SJSA1 (cell line): ENCODE results near the gene ARHGEF1. TPM values are rescaled to one million over a fixed set of nuclear protein-coding genes. Genes with fewer than 3 reads are reported as not detected.

Experiments
- DNase-seq, 2 experiments: peaks; one replicate each; pipeline ENCODE4 v3.0.0-alpha.2; 2015 to 2020; ENCODE audit warnings: low spot score in 2 of 2, low read depth in 1 of 2
- H3K27ac ChIP-seq: fragments of 250-450 bp; sonication (Bioruptor Pico); 2 replicates; pipeline ENCODE4 v1.5.1; 2020; ENCODE audit warnings: mild to moderate bottlenecking, moderate library complexity
- H3K27me3 ChIP-seq: fragments of 250-450 bp; sonication (Bioruptor Pico); replicated peaks from 2 replicates; pipeline ENCODE4 v1.5.1; 2020; ENCODE audit warnings: mild to moderate bottlenecking, moderate library complexity
- H3K36me3 ChIP-seq: fragments of 250-450 bp; sonication (Bioruptor Pico); 2 replicates; pipeline ENCODE4 v1.5.1; 2020; ENCODE audit warnings: mild to moderate bottlenecking
- H3K4me1 ChIP-seq: fragments of 250-450 bp; sonication (Bioruptor Pico); replicated peaks from 2 replicates; pipeline ENCODE4 v1.6.1; 2021; ENCODE audit warnings: mild to moderate bottlenecking
- H3K4me3 ChIP-seq: fragments of 250-450 bp; sonication (Bioruptor Pico); 2 replicates; pipeline ENCODE4 v1.5.1; 2020; ENCODE audit warnings: mild to moderate bottlenecking
- H3K9me3 ChIP-seq: fragments of 250-450 bp; sonication (Bioruptor Pico); replicated peaks from 2 replicates; pipeline ENCODE4 v1.5.1; 2020; ENCODE audit warnings: mild to moderate bottlenecking
- total RNA-seq: library from RNA; depleted of rRNA; stranded (reverse); fragments of >200 nt; shearing (Covaris generic); gene quantifications from 2 replicates; pipeline ENCODE4 v1.2.3, GENCODE V29; 2014

ARHGEF1 gene
- total RNA-seq, 1 experiment from 2014 or later: 44.9 TPM

- no peak for DNase-seq
- H3K9me3 ChIP-seq: no peaks in the 10 kb centered on the region
- H3K27me3 ChIP-seq: peaks cover 74% of the 10 kb centered on the region
- H3K27ac ChIP-seq: no peak overlapping the region
- H3K36me3 ChIP-seq: no peaks in the 10 kb centered on the region
- H3K4me1 ChIP-seq: no peaks in the 10 kb centered on the region
- no peak overlapping the region for H3K4me3 ChIP-seq
These were observed 29.2 kb upstream of the ARHGEF1 start for GRCh38 chr19:41853768-41854167.

- peaks cover 31% of the 10 kb centered on the region for H3K27me3 ChIP-seq
- peaks cover 14% of the 10 kb centered on the region for H3K4me1 ChIP-seq
- no peak for DNase-seq
- no peak overlapping the region for H3K27ac ChIP-seq
- H3K4me3 ChIP-seq: peak overlapping the region; percentile 89
- H3K9me3 ChIP-seq: no peaks in the 10 kb centered on the region
- peaks cover 42% of the 10 kb centered on the region for H3K36me3 ChIP-seq
These were observed 23.8 kb upstream of the ARHGEF1 start for GRCh38 chr19:41859213-41859617.

- H3K27me3 ChIP-seq: peaks cover 25% of the 10 kb centered on the region
- H3K27ac ChIP-seq: peak within 1 kb of the TSS; percentile 76
- peaks cover 14% of the 10 kb centered on the region for H3K4me1 ChIP-seq
- peaks cover 48% of the 10 kb centered on the region for H3K36me3 ChIP-seq
- DNase-seq: peak; percentile 98 to 99
- peak within 1 kb of the TSS; percentile 89 for H3K4me3 ChIP-seq
- no peaks in the 10 kb centered on the region for H3K9me3 ChIP-seq
These were observed 23.2 kb upstream of the ARHGEF1 start, which contains the start of gene RPS19 for GRCh38 chr19:41859618-41860418. TSS of gene RPS19 (plus strand) at chr19:41860255. CDS start at chr19:41860775, 520 bp downstream.

GRCh38 chr19:41860419-41861115, 22.4 kb upstream of the ARHGEF1 start:
- no peaks in the 10 kb centered on the region for H3K9me3 ChIP-seq
- peak overlapping the region; percentile 76 for H3K27ac ChIP-seq
- peaks cover 55% of the 10 kb centered on the region for H3K36me3 ChIP-seq
- DNase-seq: no peak
- H3K27me3 ChIP-seq: peaks cover 19% of the 10 kb centered on the region
- H3K4me1 ChIP-seq: peaks cover 14% of the 10 kb centered on the region
- H3K4me3 ChIP-seq: peak overlapping the region; percentile 89

GRCh38 chr19:41861116-41861768, 21.7 kb upstream of the ARHGEF1 start:
- H3K9me3 ChIP-seq: no peaks in the 10 kb centered on the region
- H3K4me3 ChIP-seq: peak overlapping the region; percentile 89
- DNase-seq: no peak
- H3K27me3 ChIP-seq: peaks cover 19% of the 10 kb centered on the region
- peaks cover 62% of the 10 kb centered on the region for H3K36me3 ChIP-seq
- peaks cover 14% of the 10 kb centered on the region for H3K4me1 ChIP-seq
- H3K27ac ChIP-seq: peak overlapping the region; percentile 76

GRCh38 chr19:41861846-41862245, 21.1 kb upstream of the ARHGEF1 start:
- H3K27ac ChIP-seq: no peak overlapping the region
- peaks cover 68% of the 10 kb centered on the region for H3K36me3 ChIP-seq
- no peak overlapping the region for H3K4me3 ChIP-seq

GRCh38 chr19:41862445-41862986, 20.5 kb upstream of the ARHGEF1 start:
- Histone ChIP-seq H3K27me3 (peaks cover 16% of the 10 kb centered on the region), H3K36me3 (peaks cover 75% of the 10 kb centered on the region), H3K9me3 (no peaks in the 10 kb centered on the region), H3K4me3 (no peak overlapping the region), H3K27ac (no peak overlapping the region), H3K4me1 (peaks cover 14% of the 10 kb centered on the region)
- DNase-seq: no peak

More at GRCh38 chr19:41861846-41862245, 21.1 kb upstream of the ARHGEF1 start:
- Histone ChIP-seq H3K27me3 (peaks cover 19% of the 10 kb centered on the region), H3K9me3 (no peaks in the 10 kb centered on the region), H3K4me1 (peaks cover 14% of the 10 kb centered on the region)
- DNase-seq: no peak

- Histone ChIP-seq H3K36me3 (peaks cover 83% of the 10 kb centered on the region), H3K27me3 (peaks cover 7% of the 10 kb centered on the region; the same call in 1 of the 2 replicates), H3K9me3 (no peaks in the 10 kb centered on the region), H3K4me1 (peaks cover 14% of the 10 kb centered on the region), H3K27ac (no peak overlapping the region), H3K4me3 (no peak overlapping the region)
- no peak for DNase-seq
These were observed 19.6 kb upstream of the ARHGEF1 start for GRCh38 chr19:41863209-41863931.

GRCh38 chr19:41864374-41864773, 18.6 kb upstream of the ARHGEF1 start:
- Histone ChIP-seq H3K27ac (no peak overlapping the region), H3K4me3 (no peak overlapping the region), H3K36me3 (peaks cover 93% of the 10 kb centered on the region), H3K4me1 (peaks cover 10% of the 10 kb centered on the region), H3K9me3 (no peaks in the 10 kb centered on the region), H3K27me3 (no peaks in the 10 kb centered on the region)
- no peak for DNase-seq

- no peaks in the 10 kb centered on the region for H3K9me3 ChIP-seq
- peaks cover 100% of the 10 kb centered on the region for H3K36me3 ChIP-seq
- H3K27me3 ChIP-seq: no peaks in the 10 kb centered on the region
- peaks cover 5% of the 10 kb centered on the region for H3K4me1 ChIP-seq
- DNase-seq: no peak
- no peak overlapping the region for H3K27ac ChIP-seq
- H3K4me3 ChIP-seq: no peak overlapping the region
These were observed 16.7 kb upstream of the ARHGEF1 start for GRCh38 chr19:41866284-41866683.

GRCh38 chr19:41868120-41868988, 14.6 kb upstream of the ARHGEF1 start:
- Histone ChIP-seq H3K27ac (no peak overlapping the region), H3K36me3 (peaks cover 100% of the 10 kb centered on the region), H3K4me3 (no peak overlapping the region), H3K9me3 (no peaks in the 10 kb centered on the region), H3K4me1 (no peaks in the 10 kb centered on the region), H3K27me3 (no peaks in the 10 kb centered on the region)
- DNase-seq: no peak

- H3K27ac ChIP-seq: no peak overlapping the region
These were observed 14.0 kb upstream of the ARHGEF1 start for GRCh38 chr19:41868989-41869300.

More at GRCh38 chr19:41868989-41869300, 14.0 kb upstream of the ARHGEF1 start:
- no peak for DNase-seq
- Histone ChIP-seq H3K9me3 (no peaks in the 10 kb centered on the region), H3K36me3 (peaks cover 97% of the 10 kb centered on the region), H3K27me3 (no peaks in the 10 kb centered on the region), H3K4me3 (no peak overlapping the region), H3K4me1 (no peaks in the 10 kb centered on the region)
